Activated CD8-positive, alpha-beta memory T cell treated with anti-CD3 and anti-CD28 coated beads, Interleukin-2, amount 10 ng/mL, durations not matched to agents 7 days and 5 days (primary cell): ENCODE results near the gene ADORA2B. TPM values are rescaled to one million over a fixed set of nuclear protein-coding genes. Genes with fewer than 3 reads are reported as not detected.

Experiments
- ATAC-seq: fragments of 150-1000 bp; cut with Tn5 transposase; one replicate; pipeline ENCODE4 v1.10.0; 2021; ENCODE audit warnings: moderate library complexity
- CTCF ChIA-PET: fragments of 350-600 bp; sonication (Branson Sonifier 250); formaldehyde crosslinking; loops from one replicate; lab custom pipeline; 2021; ENCODE audit warnings: antibody characterized with exemption; lab: Charles Lee
- DNase-seq: peaks from one replicate; pipeline ENCODE4 v3.0.0-alpha.2; 2020
- H3K27ac Mint-ChIP-seq: one replicate; pipeline ENCODE4 v1.8.0; 2021; ENCODE audit warnings: mild to moderate bottlenecking, mixed read lengths
- H3K27me3 Mint-ChIP-seq: one replicate; pipeline ENCODE4 v1.8.0; 2021; ENCODE audit warnings: mixed read lengths
- H3K36me3 Mint-ChIP-seq: one replicate; pipeline ENCODE4 v1.8.0; 2021; ENCODE audit warnings: mild to moderate bottlenecking, mixed read lengths
- H3K4me1 Mint-ChIP-seq: one replicate; pipeline ENCODE4 v1.8.0; 2021; ENCODE audit warnings: mixed read lengths
- H3K4me3 Mint-ChIP-seq: one replicate; pipeline ENCODE4 v1.8.0; 2021; ENCODE audit warnings: mild to moderate bottlenecking, moderate library complexity, mixed read lengths
- H3K9me3 Mint-ChIP-seq: one replicate; pipeline ENCODE4 v1.8.0; 2022; ENCODE audit warnings: low read depth, mixed read lengths
- total RNA-seq, 2 experiments: library from RNA; stranded (reverse); gene quantifications; one replicate each; pipeline ENCODE4 v1.2.3, GENCODE V29; 2021

The ADORA2B gene
- total RNA-seq, 2 experiments from 2014 or later = 0.49 to 1.1 TPM

DNA sequence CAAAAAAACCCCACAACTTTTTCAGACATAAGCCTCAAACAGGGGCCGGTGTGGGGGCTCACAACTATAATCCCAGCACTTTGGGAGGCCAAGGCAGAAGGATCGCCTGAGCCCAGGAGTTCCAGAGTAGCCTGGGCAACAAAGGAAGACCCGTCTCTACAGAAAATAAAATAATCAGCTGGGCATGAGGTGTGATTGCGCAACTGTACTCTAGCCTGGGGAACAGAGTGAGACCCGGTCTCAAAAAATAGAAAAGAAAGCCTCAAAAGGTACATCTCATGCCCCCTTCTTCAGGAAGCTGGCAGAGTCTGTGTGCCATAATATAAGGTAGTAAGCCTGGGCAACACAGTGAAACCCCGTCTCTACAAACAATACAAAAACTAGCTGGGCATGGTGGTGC lies 51.4 kb downstream of the ADORA2B start:
- CTCF ChIA-PET = interaction anchor here (2.2 to 5.0 kb wide), 2 partner anchors 51 to 167 kb away, joined by 7 to 29 read pairs; partner anchors contain the start of gene ADORA2B
- no peak overlapping the region for H3K4me3 Mint-ChIP-seq
- no peaks in the 10 kb centered on the region for H3K27me3 Mint-ChIP-seq

DNA sequence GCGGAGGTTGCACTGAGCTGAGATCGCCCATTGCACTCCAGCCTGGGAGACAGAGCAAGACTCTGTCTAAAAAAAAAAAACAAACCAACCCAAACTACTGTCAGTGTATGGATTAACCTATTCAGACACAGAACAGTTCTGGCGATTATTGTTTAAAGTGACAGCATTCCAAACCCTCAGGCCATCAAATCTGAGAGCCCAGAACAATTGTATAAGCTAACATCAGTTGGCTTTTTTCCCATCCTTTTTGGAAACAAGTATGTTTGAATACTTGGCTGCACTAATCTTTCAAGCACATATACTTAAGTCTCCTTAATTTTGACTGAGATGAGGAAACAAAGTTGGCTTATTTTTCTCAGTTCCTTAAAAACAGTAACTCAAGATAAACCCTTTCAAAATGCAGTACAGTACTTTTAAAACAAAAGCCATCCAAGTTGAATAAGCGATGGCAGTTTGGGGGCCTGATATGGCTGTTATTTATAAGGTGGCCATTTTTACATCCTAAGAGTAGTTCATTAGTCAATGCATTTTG lies 53.2 kb downstream of the ADORA2B start:
- Mint-ChIP-seq H3K27ac (peak overlapping the region; percentile 98), H3K36me3 (peaks cover 25% of the 10 kb centered on the region), H3K4me1 (peaks cover 25% of the 10 kb centered on the region), H3K4me3 (peak overlapping the region; percentile 84), H3K9me3 (no peaks in the 10 kb centered on the region), H3K27me3 (no peaks in the 10 kb centered on the region)
- ATAC-seq (no peak), DNase-seq (peak; percentile 31)
- CTCF ChIA-PET = interaction anchor here (1.1 to 5.0 kb wide), 6 partner anchors 12 to 168 kb away, joined by 3 to 29 read pairs (median 5); no protein-coding TSS in a partner anchor

More for the DNA sequence above, 51.4 kb downstream of the ADORA2B start:
- Mint-ChIP-seq H3K4me1 (peaks cover 15% of the 10 kb centered on the region), H3K9me3 (no peaks in the 10 kb centered on the region), H3K36me3 (peaks cover 8% of the 10 kb centered on the region), H3K27ac (no peak overlapping the region)
- DNase-seq (peak; percentile 15), ATAC-seq (no peak)

DNA sequence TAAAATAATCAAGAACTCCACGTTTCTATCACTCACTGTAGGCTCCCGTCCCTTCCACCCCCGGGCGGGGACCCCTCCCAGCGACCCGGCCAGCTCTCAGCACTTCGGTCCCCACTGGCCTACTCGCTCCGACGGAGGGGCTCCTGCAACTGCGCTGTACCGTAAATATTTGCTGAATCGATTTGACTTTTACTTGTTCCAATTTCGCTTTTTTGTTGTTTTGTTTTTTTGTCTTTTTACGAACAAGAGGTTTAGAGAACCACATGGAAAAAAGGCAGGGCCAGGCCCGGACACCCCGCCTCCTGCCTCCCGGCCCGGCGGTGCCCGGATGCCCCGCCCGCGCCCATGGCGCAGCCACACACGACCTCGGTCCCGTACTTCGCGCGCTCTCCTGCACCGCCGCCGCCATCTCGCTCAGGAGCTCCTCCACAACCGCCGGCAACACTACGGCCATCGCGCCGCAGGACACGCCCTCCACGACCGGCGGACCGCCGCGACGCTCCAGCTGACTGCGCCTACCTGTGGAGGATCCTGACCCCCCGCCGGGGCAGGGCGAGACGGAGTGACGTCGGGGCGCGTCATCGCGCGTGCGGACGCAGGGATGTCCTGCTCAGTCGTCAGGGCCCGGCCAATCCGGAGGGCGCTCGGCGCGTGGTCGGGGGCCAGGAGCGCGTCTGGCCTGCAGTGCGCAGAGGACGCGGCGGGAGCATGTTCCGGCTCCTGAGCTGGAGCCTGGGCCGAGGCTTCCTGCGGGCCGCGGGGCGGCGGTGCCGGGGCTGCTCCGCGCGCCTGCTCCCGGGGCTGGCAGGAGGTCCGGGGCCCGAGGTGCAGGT lies 54.4 kb downstream of the ADORA2B start, which contains the start of the genes TTC19 and ZSWIM7:
TSS of gene TTC19 (plus strand) at position 684 of the 833 bp plus-strand sequence. CDS start at position 709, 25 bp downstream.
TSS of gene ZSWIM7 (minus strand) at position 564 of the 833 bp plus-strand sequence. CDS start at position 454, 110 bp downstream.
- Mint-ChIP-seq H3K9me3 (no peaks in the 10 kb centered on the region), H3K36me3 (peaks cover 36% of the 10 kb centered on the region), H3K4me3 (peak within 1 kb of the TSS; percentile 84), H3K4me1 (peaks cover 25% of the 10 kb centered on the region), H3K27me3 (no peaks in the 10 kb centered on the region), H3K27ac (peak within 1 kb of the TSS; percentile 98)
- CTCF ChIA-PET = interaction anchor here (0.7 to 5.0 kb wide), 16 partner anchors 12 to 741 kb away, joined by 3 to 29 read pairs (median 4); partner anchors contain the start of gene ADORA2B
- DNase-seq (peak; percentile 97), ATAC-seq (peak; percentile 93)

DNA sequence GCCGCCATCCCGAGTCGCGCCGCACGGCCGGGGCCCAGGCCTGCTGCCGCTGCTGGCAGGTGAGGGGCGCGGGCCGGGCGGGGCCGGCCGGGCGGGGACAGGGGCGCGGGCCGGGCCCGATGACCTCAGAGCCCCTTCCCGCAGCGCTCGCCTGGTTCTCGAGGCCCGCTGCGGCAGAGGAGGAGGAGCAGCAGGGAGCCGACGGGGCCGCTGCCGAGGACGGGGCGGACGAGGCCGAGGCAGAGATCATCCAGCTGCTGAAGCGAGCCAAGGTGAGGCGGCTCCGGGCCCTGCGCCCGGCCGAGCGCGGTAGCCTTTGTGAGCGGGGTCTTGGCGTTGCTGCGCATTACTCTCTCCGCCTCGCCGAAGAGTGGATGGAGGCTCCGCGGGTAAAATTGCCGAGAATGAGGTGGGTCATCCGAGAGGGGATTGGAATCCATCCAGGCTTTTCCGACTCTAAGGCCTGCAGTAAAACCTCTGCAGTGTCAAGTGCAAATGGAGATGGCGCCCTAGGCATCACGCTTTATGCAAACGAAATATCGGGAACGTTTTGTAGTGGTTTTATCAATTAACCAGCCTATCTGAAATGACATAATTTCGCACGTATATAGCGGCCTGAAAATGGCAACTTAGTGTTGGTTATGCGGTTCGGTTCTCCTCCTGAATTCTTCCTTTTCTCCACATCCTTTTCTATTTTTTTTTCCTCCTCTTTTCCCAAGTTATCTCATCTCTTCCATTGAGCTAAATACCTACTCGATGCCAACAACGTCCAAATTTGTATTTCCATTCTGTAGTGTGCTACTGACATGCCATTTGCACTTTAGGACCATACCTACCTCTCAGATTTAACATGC lies 55.3 kb downstream of the ADORA2B start:
- H3K4me1 Mint-ChIP-seq = peaks cover 25% of the 10 kb centered on the region
- CTCF ChIA-PET = interaction anchor here (0.9 to 5.0 kb wide), 10 partner anchors 11 to 742 kb away, joined by 3 to 29 read pairs (median 4); partner anchors contain the start of gene ADORA2B
- DNase-seq = no peak
- H3K27me3 Mint-ChIP-seq = no peaks in the 10 kb centered on the region
- peak overlapping the region; percentile 84 for H3K4me3 Mint-ChIP-seq
- peaks cover 44% of the 10 kb centered on the region for H3K36me3 Mint-ChIP-seq
- ATAC-seq = peak; percentile 46
- H3K9me3 Mint-ChIP-seq = no peaks in the 10 kb centered on the region
- peak overlapping the region; percentile 88 for H3K27ac Mint-ChIP-seq

DNA sequence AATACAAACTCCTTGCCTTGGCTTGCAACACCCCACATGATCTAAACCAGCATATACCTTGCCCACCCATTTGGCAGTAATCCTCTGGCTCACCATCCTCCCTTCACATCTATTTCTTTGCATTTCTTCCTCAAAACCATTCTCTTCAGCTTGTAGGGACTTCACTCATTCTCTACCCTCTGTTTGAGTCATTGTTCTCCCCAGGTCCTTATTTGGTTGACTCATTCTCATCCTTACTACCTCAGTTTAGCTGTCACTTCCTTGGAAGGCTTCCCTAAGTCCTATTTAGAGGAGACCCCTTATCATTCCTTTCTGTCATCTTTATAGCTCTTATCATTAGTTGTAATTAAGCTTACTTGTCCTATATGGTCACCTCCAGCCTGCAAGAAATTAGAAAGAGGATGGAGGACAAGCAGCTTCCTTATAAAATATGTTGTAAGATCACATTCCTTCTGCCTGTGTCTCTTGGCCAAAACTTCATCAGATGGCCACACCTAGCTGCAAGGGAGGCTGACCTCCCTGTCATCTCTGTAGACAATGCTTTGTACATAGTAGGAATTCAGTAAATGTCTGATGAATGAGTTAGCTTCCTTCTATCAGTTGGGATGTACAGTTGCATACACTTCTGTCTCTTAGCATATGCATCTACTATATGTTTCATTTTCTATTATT lies 56.4 kb downstream of the ADORA2B start:
- no peak for ATAC-seq
- peak overlapping the region; percentile 88 for H3K27ac Mint-ChIP-seq
- H3K36me3 Mint-ChIP-seq = peaks cover 53% of the 10 kb centered on the region
- peaks cover 25% of the 10 kb centered on the region for H3K4me1 Mint-ChIP-seq
- H3K27me3 Mint-ChIP-seq = no peaks in the 10 kb centered on the region
- no peak for DNase-seq
- H3K4me3 Mint-ChIP-seq = peak overlapping the region; percentile 84
- CTCF ChIA-PET = interaction anchor here (0.6 to 1.0 kb wide), 6 partner anchors 8 to 413 kb away, joined by 3 to 5 read pairs (median 3); partner anchors contain the start of gene ADORA2B
- H3K9me3 Mint-ChIP-seq = no peaks in the 10 kb centered on the region

DNA sequence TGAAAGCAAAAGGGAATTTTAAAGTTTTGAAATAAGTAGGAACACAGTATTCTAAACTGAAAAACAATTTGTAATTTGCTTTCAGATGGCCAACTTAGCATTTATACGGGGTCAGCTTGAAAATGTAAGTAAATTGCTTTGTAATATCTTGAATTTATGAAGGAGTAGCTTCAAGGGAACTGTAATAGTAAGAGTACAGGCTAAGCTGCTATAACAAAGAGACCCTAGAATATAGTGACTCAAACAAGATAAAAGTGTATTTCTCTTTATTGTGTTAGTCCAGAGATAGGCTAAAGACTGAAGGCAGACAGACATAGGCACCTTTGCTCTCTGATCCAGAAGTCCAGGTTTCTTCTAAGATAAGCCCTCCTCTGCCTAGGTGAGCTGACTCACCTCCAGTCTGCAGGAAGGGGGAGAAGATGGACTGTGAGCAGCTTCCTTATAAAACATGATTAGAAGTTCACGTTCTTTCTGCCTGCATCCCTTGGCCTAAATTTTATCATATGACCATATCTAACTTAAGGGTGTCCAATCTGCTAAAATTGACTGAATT lies 57.9 kb downstream of the ADORA2B start:
- Mint-ChIP-seq H3K9me3 (no peaks in the 10 kb centered on the region), H3K36me3 (peaks cover 62% of the 10 kb centered on the region), H3K4me1 (peaks cover 28% of the 10 kb centered on the region), H3K27me3 (no peaks in the 10 kb centered on the region), H3K27ac (no peak overlapping the region), H3K4me3 (no peak overlapping the region)
- ATAC-seq = no peak
- CTCF ChIA-PET = interaction anchor here (1.4 kb wide), 1 partner anchor 9 kb away, joined by 3 read pairs; no protein-coding TSS in a partner anchor
- peak; percentile 4 for DNase-seq

DNA sequence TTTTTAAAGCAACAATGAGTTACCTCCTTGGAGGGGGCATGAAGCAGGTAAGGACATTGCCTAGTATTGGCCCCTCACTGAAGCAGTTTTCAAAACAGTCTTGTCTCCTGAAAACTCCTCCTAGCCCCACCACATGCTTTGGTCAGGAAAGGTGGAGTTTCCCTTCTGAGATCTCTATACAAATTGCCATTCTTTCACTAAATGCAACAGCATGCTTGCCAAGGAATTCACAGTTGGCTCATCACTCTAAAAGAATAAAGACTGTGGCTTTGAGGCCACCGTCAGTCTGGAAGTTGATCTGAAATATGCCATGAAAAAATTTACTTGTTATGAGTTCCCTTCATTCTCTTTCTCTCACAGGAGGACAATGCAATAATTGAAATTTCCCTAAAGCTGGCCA lies 58.9 kb downstream of the ADORA2B start:
- CTCF ChIA-PET = interaction anchor here (1.4 kb wide), 1 partner anchor 8 kb away, joined by 3 read pairs; no protein-coding TSS in a partner anchor
- Mint-ChIP-seq H3K4me3 (no peak overlapping the region), H3K9me3 (no peaks in the 10 kb centered on the region), H3K27ac (no peak overlapping the region), H3K4me1 (peaks cover 31% of the 10 kb centered on the region), H3K36me3 (peaks cover 72% of the 10 kb centered on the region), H3K27me3 (no peaks in the 10 kb centered on the region)
- DNase-seq = peak; percentile 12
- ATAC-seq = no peak

DNA sequence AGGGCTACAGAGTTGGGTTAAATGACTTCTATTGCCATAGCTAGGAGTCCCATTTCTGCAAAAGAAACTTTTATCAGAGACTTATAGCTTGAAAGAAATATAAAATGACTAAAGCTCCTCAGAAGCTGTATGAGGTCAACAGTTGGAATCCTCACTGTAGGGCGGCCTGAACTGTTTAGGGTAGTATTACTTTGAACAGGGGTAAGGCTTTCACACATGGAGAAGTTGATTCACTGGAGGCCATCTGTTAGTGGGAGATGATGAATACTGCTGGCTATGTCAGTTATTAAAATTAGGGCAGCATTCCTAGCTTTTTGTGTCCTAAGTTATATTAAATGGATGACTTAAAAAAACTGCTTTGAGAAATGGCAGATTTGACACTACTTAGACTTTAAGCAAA lies 60.7 kb downstream of the ADORA2B start:
- ATAC-seq = no peak
- no peak for DNase-seq
- CTCF ChIA-PET = no interaction called here
- Mint-ChIP-seq H3K27me3 (no peaks in the 10 kb centered on the region), H3K4me1 (peaks cover 26% of the 10 kb centered on the region), H3K9me3 (no peaks in the 10 kb centered on the region), H3K4me3 (no peak overlapping the region), H3K27ac (no peak overlapping the region), H3K36me3 (peaks cover 74% of the 10 kb centered on the region)

DNA sequence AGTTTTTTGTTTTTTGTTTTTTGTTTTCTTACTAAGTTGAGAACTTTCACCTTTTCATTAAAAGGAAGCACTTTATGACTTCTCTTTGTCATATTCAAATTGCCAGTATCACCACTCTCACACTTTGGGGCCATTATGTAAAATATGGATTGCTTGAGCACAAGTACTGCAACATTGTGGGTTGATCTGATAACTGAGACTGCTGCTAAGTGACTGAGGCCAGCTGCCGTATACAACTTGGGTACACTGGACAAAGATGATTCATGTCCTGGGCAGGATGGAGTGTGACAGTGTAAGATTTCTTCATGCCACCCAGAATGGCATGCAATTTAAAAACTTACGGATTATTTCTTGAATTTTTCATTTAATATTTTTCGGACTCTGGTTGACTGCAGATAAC lies 62.5 kb downstream of the ADORA2B start:
- no peak for ATAC-seq
- H3K27ac Mint-ChIP-seq = no peak overlapping the region
- CTCF ChIA-PET = no interaction called here
- no peaks in the 10 kb centered on the region for H3K27me3 Mint-ChIP-seq
- no peak overlapping the region for H3K4me3 Mint-ChIP-seq
- H3K36me3 Mint-ChIP-seq = peaks cover 70% of the 10 kb centered on the region
- peaks cover 13% of the 10 kb centered on the region for H3K4me1 Mint-ChIP-seq
- no peaks in the 10 kb centered on the region for H3K9me3 Mint-ChIP-seq
- no peak for DNase-seq

DNA sequence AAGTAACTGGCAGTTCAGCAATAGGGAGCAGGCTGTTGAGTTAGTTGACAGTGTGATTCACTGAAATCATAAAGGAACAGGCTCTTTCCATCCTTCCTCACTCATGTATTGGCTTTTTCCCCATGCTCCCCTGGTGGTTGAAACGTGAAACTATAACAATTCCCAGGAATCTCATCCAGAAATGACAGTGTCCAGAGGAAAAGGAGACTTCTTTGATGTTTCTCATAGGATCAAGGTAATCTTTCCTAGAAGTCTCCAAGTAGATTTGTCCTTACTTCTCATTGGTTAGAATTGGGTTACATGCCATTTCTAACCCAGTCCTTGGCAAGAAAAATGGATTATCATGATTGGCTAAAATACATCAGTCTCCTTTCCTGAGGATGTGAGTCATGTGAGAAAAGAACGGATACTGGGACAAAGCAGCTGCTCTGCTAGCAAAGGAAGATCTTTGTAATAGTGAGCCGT lies 69.0 kb downstream of the ADORA2B start:
- CTCF ChIA-PET = interaction anchor here (1.1 to 1.4 kb wide), 2 partner anchors 14 to 69 kb away, joined by 3 read pairs; partner anchors contain the start of genes TTC19 and ZSWIM7
- peaks cover 3% of the 10 kb centered on the region for H3K4me1 Mint-ChIP-seq
- DNase-seq (no peak), ATAC-seq (no peak)
- H3K36me3 Mint-ChIP-seq = peaks cover 46% of the 10 kb centered on the region
- H3K27me3 Mint-ChIP-seq = no peaks in the 10 kb centered on the region
- no peaks in the 10 kb centered on the region for H3K9me3 Mint-ChIP-seq
- no peak overlapping the region for H3K27ac Mint-ChIP-seq
- no peak overlapping the region for H3K4me3 Mint-ChIP-seq

DNA sequence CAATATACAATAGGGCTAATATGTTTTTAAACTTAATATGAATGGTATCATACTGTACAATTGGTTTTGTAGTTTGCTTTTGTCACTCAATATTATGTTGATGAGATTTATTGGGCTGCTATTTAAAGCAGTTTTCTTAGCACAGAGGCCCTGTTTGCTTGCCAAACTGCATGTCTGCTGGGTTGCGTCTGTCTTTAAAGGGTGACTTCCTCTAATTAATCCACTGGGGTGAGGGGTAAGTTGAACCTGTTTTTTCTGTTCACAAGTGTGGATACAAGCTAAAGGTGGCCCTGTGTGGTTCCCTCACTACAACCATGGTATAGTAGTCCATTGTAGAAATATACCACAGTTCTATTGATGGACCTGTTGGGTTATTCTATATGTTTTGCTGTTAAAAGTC lies 74.4 kb downstream of the ADORA2B start:
- CTCF ChIA-PET = no interaction called here
- peaks cover 6% of the 10 kb centered on the region for H3K4me1 Mint-ChIP-seq
- ATAC-seq (no peak), DNase-seq (no peak)
- H3K9me3 Mint-ChIP-seq = no peaks in the 10 kb centered on the region
- no peak overlapping the region for H3K4me3 Mint-ChIP-seq
- peaks cover 53% of the 10 kb centered on the region for H3K36me3 Mint-ChIP-seq
- H3K27ac Mint-ChIP-seq = no peak overlapping the region
- no peaks in the 10 kb centered on the region for H3K27me3 Mint-ChIP-seq

DNA sequence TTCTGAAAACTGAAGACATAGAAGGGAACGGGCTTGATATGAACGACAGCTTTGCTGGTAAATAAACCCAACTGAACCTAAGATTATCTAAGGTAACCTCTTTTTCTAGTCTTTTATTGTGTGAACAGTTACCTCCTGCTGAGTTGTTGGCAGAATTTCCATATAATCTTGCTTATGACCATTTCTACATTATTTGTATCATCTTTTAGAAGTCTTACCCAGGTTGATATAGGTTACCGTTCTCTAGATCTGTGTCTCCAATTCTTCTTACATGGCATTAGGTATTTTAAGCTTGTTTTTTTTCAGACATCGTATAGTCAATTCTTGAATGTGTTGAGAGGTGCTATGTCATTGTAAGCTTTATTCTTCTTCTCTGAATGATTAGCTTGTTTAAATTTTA lies 79.0 kb downstream of the ADORA2B start:
- CTCF ChIA-PET = interaction anchor here (0.6 kb wide), 1 partner anchor 25 kb away, joined by 3 read pairs; the partner anchor contains the start of genes TTC19 and ZSWIM7
- Mint-ChIP-seq H3K4me1 (peaks cover 25% of the 10 kb centered on the region), H3K27ac (no peak overlapping the region), H3K27me3 (no peaks in the 10 kb centered on the region), H3K4me3 (no peak overlapping the region), H3K9me3 (no peaks in the 10 kb centered on the region), H3K36me3 (peaks cover 66% of the 10 kb centered on the region)
- ATAC-seq (no peak), DNase-seq (no peak)
